KMS-11 (cell line): ENCODE data around the gene DPY19L3.

Source experiments
- H2AFZ ChIP-seq: fragments of 200-600 bp; sonication (generic); 2 replicates; pipeline ENCODE4 v1.6.1; 2016; ENCODE audit warnings: antibody characterized with exemption, mixed run types, low read depth
- H3K27ac ChIP-seq: fragments of 200-600 bp; sonication (generic); 2 replicates; pipeline ENCODE4 v1.6.1; 2016; ENCODE audit warnings: mild to moderate bottlenecking, mixed run types
- H3K27me3 ChIP-seq: fragments of 200-600 bp; sonication (generic); 2 replicates; pipeline ENCODE4 v1.6.1; 2017; ENCODE audit warnings: mild to moderate bottlenecking, low read depth, mixed run types, moderate library complexity; ENCODE audit not compliant: insufficient read depth
- H3K36me3 ChIP-seq: fragments of 200-600 bp; sonication (generic); 2 replicates; pipeline ENCODE4 v1.6.1; 2017; ENCODE audit warnings: mild to moderate bottlenecking, mixed run types; ENCODE audit not compliant: insufficient read depth
- H3K4me1 ChIP-seq: fragments of 200-600 bp; sonication (generic); 2 replicates; pipeline ENCODE4 v1.6.1; 2016; ENCODE audit warnings: mild to moderate bottlenecking, low read depth, mixed run types; ENCODE audit not compliant: poor library complexity, severe bottlenecking
- H3K4me2 ChIP-seq: fragments of 200-600 bp; sonication (generic); 2 replicates; pipeline ENCODE4 v1.7.0; 2016; ENCODE audit warnings: mild to moderate bottlenecking, mixed run types
- H3K4me3 ChIP-seq: fragments of 200-600 bp; sonication (generic); IDR thresholded peaks from 2 replicates; pipeline ENCODE4 v1.6.1; 2017; ENCODE audit warnings: low read depth, low read length, mixed read lengths; ENCODE audit not compliant: insufficient read depth
- H3K79me2 ChIP-seq: fragments of 200-600 bp; sonication (generic); 2 replicates; pipeline ENCODE4 v1.6.1; 2016; ENCODE audit warnings: low read depth, mixed run types; ENCODE audit not compliant: insufficient read depth
- H3K9ac ChIP-seq: fragments of 200-600 bp; sonication (generic); 2 replicates; pipeline ENCODE4 v1.6.1; 2016; ENCODE audit warnings: mild to moderate bottlenecking, mixed run types
- H4K20me1 ChIP-seq: fragments of 200-600 bp; sonication (generic); 2 replicates; pipeline ENCODE4 v1.6.1; 2016; ENCODE audit warnings: mild to moderate bottlenecking, mixed run types; ENCODE audit not compliant: insufficient read depth
- TF ChIP-seq, protein P1 (sequence below): fragments of 200-600 bp; sonication (generic); conservative IDR thresholded peaks from 2 replicates; pipeline ENCODE4 v1.6.1; 2017; ENCODE audit warnings: low read depth, mild to moderate bottlenecking, antibody characterized with exemption, low read length, moderate library complexity, mixed read lengths

Gene DPY19L3

DNA sequence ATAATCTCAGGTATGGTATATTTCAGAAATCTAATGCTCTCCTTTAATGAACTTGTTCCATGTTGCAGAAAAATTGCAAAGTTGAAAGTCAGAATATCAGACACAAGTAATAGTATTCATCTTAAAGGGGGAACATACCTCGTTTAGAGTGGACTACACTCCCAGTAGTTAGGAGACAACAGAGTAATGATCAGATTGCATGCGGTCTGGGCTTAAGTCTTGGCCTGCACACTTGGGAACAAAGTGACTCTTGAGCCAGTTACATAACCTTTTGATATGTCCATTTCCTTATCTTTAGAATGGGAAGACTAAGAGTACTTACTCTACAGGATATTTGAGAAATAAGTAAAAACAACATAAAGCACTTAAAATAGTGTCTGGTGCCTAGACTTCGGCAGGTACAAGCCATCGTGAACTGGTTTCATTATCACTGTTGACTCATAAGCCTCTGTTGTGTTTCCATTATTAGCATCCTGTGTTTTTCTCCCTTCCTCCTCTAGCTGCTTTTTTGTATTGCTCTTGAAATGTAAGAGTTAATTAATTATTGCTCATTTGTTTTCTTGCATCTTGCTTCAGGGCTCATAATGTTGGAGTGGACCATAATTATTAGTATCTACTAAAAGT, 53.0 kb downstream of the DPY19L3 start:
- no peaks in the 10 kb centered on the region for H3K27me3 ChIP-seq
- no peaks in the 10 kb centered on the region for H3K79me2 ChIP-seq
- no peak overlapping the region for H3K4me3 ChIP-seq
- H3K27ac ChIP-seq = peak overlapping the region; percentile 21; the same call in 1 of the 2 replicates
- H4K20me1 ChIP-seq = no peaks in the 10 kb centered on the region
- no peak overlapping the region for H3K9ac ChIP-seq
- no peaks in the 10 kb centered on the region for H3K36me3 ChIP-seq
- TF ChIP-seq, protein P1, sequence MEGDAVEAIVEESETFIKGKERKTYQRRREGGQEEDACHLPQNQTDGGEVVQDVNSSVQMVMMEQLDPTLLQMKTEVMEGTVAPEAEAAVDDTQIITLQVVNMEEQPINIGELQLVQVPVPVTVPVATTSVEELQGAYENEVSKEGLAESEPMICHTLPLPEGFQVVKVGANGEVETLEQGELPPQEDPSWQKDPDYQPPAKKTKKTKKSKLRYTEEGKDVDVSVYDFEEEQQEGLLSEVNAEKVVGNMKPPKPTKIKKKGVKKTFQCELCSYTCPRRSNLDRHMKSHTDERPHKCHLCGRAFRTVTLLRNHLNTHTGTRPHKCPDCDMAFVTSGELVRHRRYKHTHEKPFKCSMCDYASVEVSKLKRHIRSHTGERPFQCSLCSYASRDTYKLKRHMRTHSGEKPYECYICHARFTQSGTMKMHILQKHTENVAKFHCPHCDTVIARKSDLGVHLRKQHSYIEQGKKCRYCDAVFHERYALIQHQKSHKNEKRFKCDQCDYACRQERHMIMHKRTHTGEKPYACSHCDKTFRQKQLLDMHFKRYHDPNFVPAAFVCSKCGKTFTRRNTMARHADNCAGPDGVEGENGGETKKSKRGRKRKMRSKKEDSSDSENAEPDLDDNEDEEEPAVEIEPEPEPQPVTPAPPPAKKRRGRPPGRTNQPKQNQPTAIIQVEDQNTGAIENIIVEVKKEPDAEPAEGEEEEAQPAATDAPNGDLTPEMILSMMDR = no peak
- peak overlapping the region; percentile 30; the same call in 1 of the 2 replicates for H3K4me2 ChIP-seq
- no peak overlapping the region for H2AFZ ChIP-seq
- H3K4me1 ChIP-seq = peaks cover 12% of the 10 kb centered on the region

DNA sequence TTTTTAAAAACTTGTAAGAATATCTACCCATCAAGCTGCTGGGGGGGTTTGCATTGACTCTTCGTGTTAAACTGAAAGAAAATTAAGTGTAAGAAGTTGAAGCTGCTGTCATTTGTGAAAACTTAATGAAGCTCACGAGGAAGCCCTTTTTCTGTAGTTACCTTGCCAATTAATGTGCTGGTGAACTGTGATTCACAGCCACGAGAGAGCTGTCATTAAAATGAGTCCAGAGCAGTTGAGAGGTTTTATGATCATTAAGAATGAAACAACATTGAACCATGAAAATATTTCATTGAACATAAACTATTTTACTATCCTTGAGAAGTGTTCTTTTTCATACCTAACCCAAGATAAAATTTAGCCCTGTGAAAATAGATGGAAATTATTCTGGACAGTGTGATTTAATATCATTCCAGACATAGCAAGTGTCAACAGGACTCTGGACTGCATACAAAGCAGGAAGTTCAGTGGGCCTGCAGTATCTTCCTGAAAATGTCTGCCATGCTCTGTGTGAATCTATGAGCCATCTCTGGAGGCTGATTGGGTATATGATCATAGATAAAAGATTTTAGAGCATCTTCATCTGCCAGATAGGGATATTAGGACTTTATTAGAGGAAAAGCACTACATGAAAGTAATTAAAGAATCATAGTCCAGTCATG, 53.8 kb downstream of the DPY19L3 start:
- TF ChIP-seq, protein P1 = no peak
- H3K79me2 ChIP-seq = no peaks in the 10 kb centered on the region
- no peak overlapping the region for H2AFZ ChIP-seq
- no peak overlapping the region for H3K9ac ChIP-seq
- peaks cover 12% of the 10 kb centered on the region for H3K4me1 ChIP-seq
- no peaks in the 10 kb centered on the region for H4K20me1 ChIP-seq
- no peak overlapping the region for H3K27ac ChIP-seq
- H3K36me3 ChIP-seq = no peaks in the 10 kb centered on the region
- H3K4me2 ChIP-seq = no peak overlapping the region
- H3K27me3 ChIP-seq = no peaks in the 10 kb centered on the region
- no peak overlapping the region for H3K4me3 ChIP-seq

DNA sequence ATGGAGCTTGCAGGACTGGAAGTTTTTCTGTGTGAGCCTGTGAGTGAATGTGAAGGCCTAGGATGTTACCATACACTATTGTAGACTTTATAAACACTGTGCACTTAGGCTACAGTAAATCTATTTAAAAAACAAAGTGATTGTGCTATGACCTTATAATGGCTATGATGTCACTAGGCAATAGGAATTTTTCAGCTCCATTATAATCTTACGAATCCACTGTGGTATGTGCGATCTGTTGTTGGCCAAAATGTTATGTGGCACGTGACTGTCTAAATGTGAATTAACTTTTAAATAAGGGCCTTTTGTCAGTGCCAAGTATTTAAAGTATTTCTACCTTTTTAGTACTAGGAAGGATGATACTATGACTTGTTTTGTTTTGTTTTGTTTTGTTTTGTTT, 54.9 kb downstream of the DPY19L3 start:
- H3K27ac ChIP-seq = no peak overlapping the region
- H3K36me3 ChIP-seq = no peaks in the 10 kb centered on the region
- no peak overlapping the region for H3K4me2 ChIP-seq
- no peak overlapping the region for H3K9ac ChIP-seq
- no peaks in the 10 kb centered on the region for H3K27me3 ChIP-seq
- no peak overlapping the region for H2AFZ ChIP-seq
- H4K20me1 ChIP-seq = no peaks in the 10 kb centered on the region
- H3K4me3 ChIP-seq = no peak overlapping the region
- TF ChIP-seq, protein P1 = no peak
- no peaks in the 10 kb centered on the region for H3K79me2 ChIP-seq
- peaks cover 12% of the 10 kb centered on the region for H3K4me1 ChIP-seq

DNA sequence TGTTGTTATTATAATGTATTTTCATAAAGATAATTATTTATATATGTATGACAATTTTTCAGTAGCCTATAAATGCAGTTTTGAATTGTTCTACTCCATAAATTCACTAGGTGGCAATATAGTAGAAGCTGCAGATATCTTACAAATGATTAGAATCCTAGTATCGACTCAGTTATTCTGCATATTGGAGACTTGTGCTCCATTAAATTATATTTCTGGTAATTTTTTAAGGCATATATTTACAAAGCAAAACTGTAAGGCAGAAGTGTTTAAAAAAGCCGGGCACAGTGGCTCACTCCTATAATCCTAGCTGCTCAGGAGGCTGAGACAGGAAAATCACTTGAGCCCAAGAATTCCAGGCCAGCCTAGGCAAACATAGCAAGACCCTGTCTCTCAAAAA, 58.7 kb downstream of the DPY19L3 start:
- TF ChIP-seq, protein P1 = peak; percentile 64; the same call in 1 of the 2 replicates
- H3K4me1 ChIP-seq = peaks cover under 1% of the 10 kb centered on the region
- H3K27ac ChIP-seq = no peak overlapping the region
- H3K27me3 ChIP-seq = no peaks in the 10 kb centered on the region
- H4K20me1 ChIP-seq = no peaks in the 10 kb centered on the region
- H3K79me2 ChIP-seq = no peaks in the 10 kb centered on the region
- no peak overlapping the region for H3K4me3 ChIP-seq
- no peaks in the 10 kb centered on the region for H3K36me3 ChIP-seq
- no peak overlapping the region for H3K9ac ChIP-seq
- no peak overlapping the region for H2AFZ ChIP-seq
- no peak overlapping the region for H3K4me2 ChIP-seq
